Rectal smooth muscle tissue (tissue), 1 donor: Measurements from ENCODE around the gene VEZT.

ENCODE experiments used
- H3K27ac ChIP-seq: one replicate; pipeline ENCODE4 v1.7.0; 2013; ENCODE audit warnings: low read depth, low read length, inconsistent platforms
- H3K27me3 ChIP-seq: one replicate; pipeline ENCODE4 v1.7.0; 2013; ENCODE audit warnings: low read length; ENCODE audit not compliant: control insufficient read depth, insufficient read depth
- H3K36me3 ChIP-seq: one replicate; pipeline ENCODE4 v1.7.0; 2013; ENCODE audit warnings: low read length; ENCODE audit not compliant: control insufficient read depth, insufficient read depth
- H3K4me1 ChIP-seq: one replicate; pipeline ENCODE4 v1.7.0; 2013; ENCODE audit warnings: low read length; ENCODE audit not compliant: control insufficient read depth, insufficient read depth
- H3K4me3 ChIP-seq: one replicate; pipeline ENCODE4 v1.7.0; 2013; ENCODE audit warnings: low read length
- H3K9ac ChIP-seq: one replicate; pipeline ENCODE4 v1.7.0; 2013; ENCODE audit warnings: low read length

Gene VEZT

GRCh38 chr12:95216711-95217376, 763 bp upstream of the VEZT start:
- H3K27ac ChIP-seq = peak overlapping the region; percentile 86
- H3K27me3 ChIP-seq = no peaks in the 10 kb centered on the region
- no peaks in the 10 kb centered on the region for H3K36me3 ChIP-seq
- H3K9ac ChIP-seq = peak overlapping the region; percentile 71
- H3K4me3 ChIP-seq = peak overlapping the region; percentile 66
- peaks cover 22% of the 10 kb centered on the region for H3K4me1 ChIP-seq

GRCh38 chr12:95218150-95219133, 835 bp downstream of the VEZT start:
- H3K27me3 ChIP-seq = no peaks in the 10 kb centered on the region
- H3K4me3 ChIP-seq = peak overlapping the region; percentile 90
- H3K4me1 ChIP-seq = peaks cover 22% of the 10 kb centered on the region
- H3K27ac ChIP-seq = peak overlapping the region; percentile 99
- H3K9ac ChIP-seq = peak overlapping the region; percentile 54
- no peaks in the 10 kb centered on the region for H3K36me3 ChIP-seq

GRCh38 chr12:95220190-95220589, 2.6 kb downstream of the VEZT start:
- Histone ChIP-seq H3K4me3 (no peak overlapping the region), H3K36me3 (no peaks in the 10 kb centered on the region), H3K4me1 (peaks cover 18% of the 10 kb centered on the region), H3K27me3 (no peaks in the 10 kb centered on the region), H3K27ac (no peak overlapping the region), H3K9ac (no peak overlapping the region)

GRCh38 chr12:95220726-95221125, 3.1 kb downstream of the VEZT start:
- Histone ChIP-seq H3K4me1 (peaks cover 15% of the 10 kb centered on the region), H3K36me3 (no peaks in the 10 kb centered on the region), H3K27me3 (no peaks in the 10 kb centered on the region), H3K27ac (no peak overlapping the region), H3K9ac (no peak overlapping the region), H3K4me3 (no peak overlapping the region)

GRCh38 chr12:95224202-95225170, 6.9 kb downstream of the VEZT start:
- H3K27ac ChIP-seq = no peak overlapping the region
- no peak overlapping the region for H3K9ac ChIP-seq
- no peaks in the 10 kb centered on the region for H3K36me3 ChIP-seq
- H3K4me1 ChIP-seq = peaks cover 8% of the 10 kb centered on the region
- no peaks in the 10 kb centered on the region for H3K27me3 ChIP-seq
- no peak overlapping the region for H3K4me3 ChIP-seq

- no peaks in the 10 kb centered on the region for H3K36me3 ChIP-seq
- no peak overlapping the region for H3K9ac ChIP-seq
- H3K4me3 ChIP-seq = no peak overlapping the region
- peaks cover 8% of the 10 kb centered on the region for H3K4me1 ChIP-seq
- no peak overlapping the region for H3K27ac ChIP-seq
- no peaks in the 10 kb centered on the region for H3K27me3 ChIP-seq
Observed at GRCh38 chr12:95225645-95226212, 8.1 kb downstream of the VEZT start.

GRCh38 chr12:95227818-95228356, 10.3 kb downstream of the VEZT start:
- Histone ChIP-seq H3K36me3 (no peaks in the 10 kb centered on the region), H3K27me3 (no peaks in the 10 kb centered on the region), H3K4me1 (peaks cover 9% of the 10 kb centered on the region), H3K4me3 (no peak overlapping the region), H3K9ac (no peak overlapping the region), H3K27ac (no peak overlapping the region)

GRCh38 chr12:95228617-95229016, 11.0 kb downstream of the VEZT start:
- H3K9ac ChIP-seq = no peak overlapping the region
- no peaks in the 10 kb centered on the region for H3K27me3 ChIP-seq
- H3K27ac ChIP-seq = no peak overlapping the region
- H3K4me1 ChIP-seq = peaks cover 9% of the 10 kb centered on the region
- H3K4me3 ChIP-seq = no peak overlapping the region
- no peaks in the 10 kb centered on the region for H3K36me3 ChIP-seq

- no peak overlapping the region for H3K27ac ChIP-seq
Observed at GRCh38 chr12:95229636-95230035, 12.0 kb downstream of the VEZT start.

GRCh38 chr12:95230313-95230712, 12.7 kb downstream of the VEZT start:
- H3K27me3 ChIP-seq = no peaks in the 10 kb centered on the region
- H3K9ac ChIP-seq = no peak overlapping the region
- H3K36me3 ChIP-seq = no peaks in the 10 kb centered on the region
- no peak overlapping the region for H3K27ac ChIP-seq
- no peak overlapping the region for H3K4me3 ChIP-seq
- H3K4me1 ChIP-seq = peaks cover 9% of the 10 kb centered on the region

More at GRCh38 chr12:95229636-95230035, 12.0 kb downstream of the VEZT start:
- no peak overlapping the region for H3K4me3 ChIP-seq
- no peaks in the 10 kb centered on the region for H3K36me3 ChIP-seq
- H3K27me3 ChIP-seq = no peaks in the 10 kb centered on the region
- no peak overlapping the region for H3K9ac ChIP-seq
- H3K4me1 ChIP-seq = peaks cover 9% of the 10 kb centered on the region

- Histone ChIP-seq H3K4me3 (no peak overlapping the region), H3K9ac (no peak overlapping the region), H3K4me1 (peaks cover 9% of the 10 kb centered on the region), H3K27me3 (no peaks in the 10 kb centered on the region), H3K27ac (no peak overlapping the region), H3K36me3 (no peaks in the 10 kb centered on the region)
Observed at GRCh38 chr12:95231190-95231589, 13.6 kb downstream of the VEZT start.
